ENCODE data around the gene KRT75.
"Not testable (repeated sequence)": the region's sequence is repeated elsewhere in the genome, so short reads cannot be mapped to it uniquely, and the experiment has no call there.

Gene KRT75

DNA sequence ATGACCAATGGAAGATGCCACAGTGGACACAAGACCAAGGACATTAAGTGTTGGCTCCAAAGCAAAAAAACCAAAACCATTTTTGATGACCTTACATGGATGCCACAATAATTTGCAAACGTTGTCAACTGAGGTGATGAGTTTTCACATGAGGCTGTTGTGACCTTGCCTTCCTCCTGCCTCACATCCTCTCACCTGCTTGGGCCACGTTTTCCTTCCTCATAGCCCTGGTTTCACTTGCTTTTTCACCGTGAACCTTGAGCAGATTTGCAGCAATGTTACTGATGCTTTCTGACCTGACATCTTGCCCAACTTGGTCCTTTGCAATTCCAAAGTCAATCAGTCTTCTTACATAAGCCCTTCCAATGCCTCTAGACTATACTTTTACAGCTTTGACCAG, 14.1 kb upstream of the KRT75 start:
- Histone ChIP-seq H3K27me3 (ENCODE audit: control insufficient read depth, insufficient read depth, low read length) (no peaks in the 10 kb centered on the region), H3K4me1 (ENCODE audit: control insufficient read depth, low read depth, low read length) (no peaks in the 10 kb centered on the region), H3K27ac (ENCODE audit: low read length) (no peak overlapping the region), H3K9me3 (ENCODE audit: control insufficient read depth, low read depth, low read length) (no peaks in the 10 kb centered on the region), H3K36me3 (ENCODE audit: control insufficient read depth, low read depth, low read length) (no peaks in the 10 kb centered on the region), H3K4me3 (ENCODE audit: low read length) (no peak overlapping the region), H3K9ac (ENCODE audit: low read length) (no peak overlapping the region)

- not testable (repeated sequence) for H3K9ac ChIP-seq (ENCODE audit: low read length); H3K4me3 ChIP-seq (ENCODE audit: low read length); H3K27ac ChIP-seq (ENCODE audit: low read length); H3K36me3 ChIP-seq (ENCODE audit: control insufficient read depth, low read depth, low read length); H3K4me1 ChIP-seq (ENCODE audit: control insufficient read depth, low read depth, low read length); H3K27me3 ChIP-seq (ENCODE audit: control insufficient read depth, insufficient read depth, low read length); H3K9me3 ChIP-seq (ENCODE audit: control insufficient read depth, low read depth, low read length)
Measured at GRCh38 chr12:52447196-52447595, 13.0 kb upstream of the KRT75 start.

- Histone ChIP-seq H3K27me3 (ENCODE audit: control insufficient read depth, insufficient read depth, low read length) (no peaks in the 10 kb centered on the region), H3K4me3 (ENCODE audit: low read length) (no peak overlapping the region), H3K9ac (ENCODE audit: low read length) (no peak overlapping the region), H3K27ac (ENCODE audit: low read length) (no peak overlapping the region), H3K9me3 (ENCODE audit: control insufficient read depth, low read depth, low read length) (no peaks in the 10 kb centered on the region), H3K36me3 (ENCODE audit: control insufficient read depth, low read depth, low read length) (no peaks in the 10 kb centered on the region), H3K4me1 (ENCODE audit: control insufficient read depth, low read depth, low read length) (peaks cover 11% of the 10 kb centered on the region)
Measured at GRCh38 chr12:52446367-52447045, 12.3 kb upstream of the KRT75 start.

DNA sequence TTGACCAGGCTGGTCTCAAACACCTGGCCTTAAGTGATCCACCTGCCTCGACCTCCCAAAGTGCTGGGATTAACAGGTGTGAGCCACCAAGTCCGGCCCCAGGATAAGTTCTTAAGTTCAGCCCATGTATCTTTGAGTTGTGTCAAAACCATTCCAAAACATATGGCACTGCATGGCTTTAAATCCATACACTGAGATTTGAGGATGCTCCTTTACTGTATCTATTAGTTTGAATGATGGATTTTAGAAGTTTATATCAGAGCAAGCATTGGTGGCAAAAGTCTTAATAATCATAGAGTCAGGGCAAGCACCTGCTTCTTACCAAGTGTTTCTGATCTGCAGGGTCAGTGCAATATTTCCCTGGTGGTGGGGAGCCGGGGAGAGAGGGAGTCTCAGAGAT, 11.7 kb upstream of the KRT75 start:
- no peaks in the 10 kb centered on the region for H3K27me3 ChIP-seq (ENCODE audit: control insufficient read depth, insufficient read depth, low read length)
- H3K27ac ChIP-seq (ENCODE audit: low read length) = no peak overlapping the region

DNA sequence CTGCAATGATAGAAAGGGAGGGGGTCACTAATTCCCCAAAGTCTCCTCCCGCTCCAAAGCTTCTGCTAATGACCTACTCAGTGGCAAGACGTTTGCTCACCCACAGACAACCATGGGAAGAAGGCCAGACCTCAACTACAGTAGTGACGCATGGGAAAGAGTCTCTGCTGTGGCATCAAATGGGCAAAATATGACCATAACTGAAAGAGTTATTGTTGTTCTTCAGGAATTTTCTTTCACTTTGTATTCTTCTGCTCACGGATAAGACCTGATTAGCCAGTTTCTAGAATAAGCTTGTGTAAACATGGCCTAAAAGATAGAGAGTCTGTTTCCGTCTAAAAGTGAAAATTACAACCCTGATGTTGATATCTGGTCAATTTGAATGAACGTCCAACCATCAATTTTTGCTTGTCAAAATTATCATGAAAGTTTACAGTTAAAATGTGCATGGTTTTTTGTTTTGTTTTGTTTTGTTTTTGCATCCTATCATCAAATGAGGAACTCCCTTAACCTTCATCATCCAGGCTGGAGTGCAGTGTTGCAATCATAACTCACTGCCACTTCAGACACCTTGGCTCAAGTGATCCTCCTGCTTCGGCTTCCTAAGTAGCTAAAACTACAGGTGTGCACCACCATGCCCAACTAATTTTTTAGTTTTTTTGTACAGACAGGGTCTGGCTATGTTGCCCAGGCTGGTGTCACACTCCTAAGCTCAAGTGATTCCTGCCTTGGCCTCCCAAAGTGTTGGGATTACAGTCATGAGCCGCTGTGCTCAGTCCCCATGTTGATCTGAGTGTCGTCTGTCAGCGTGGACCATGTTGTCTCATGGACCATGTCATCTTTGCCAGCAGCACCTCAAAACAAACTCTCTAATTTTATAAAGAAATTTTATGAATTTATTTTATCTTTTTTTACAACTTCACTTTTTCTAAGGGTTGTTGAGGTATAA, 10.8 kb upstream of the KRT75 start:
- no peak overlapping the region for H3K27ac ChIP-seq (ENCODE audit: low read length)
- no peaks in the 10 kb centered on the region for H3K27me3 ChIP-seq (ENCODE audit: control insufficient read depth, insufficient read depth, low read length)
- peaks cover 12% of the 10 kb centered on the region for H3K4me1 ChIP-seq (ENCODE audit: control insufficient read depth, low read depth, low read length)
- no peak overlapping the region for H3K4me3 ChIP-seq (ENCODE audit: low read length)
- H3K36me3 ChIP-seq (ENCODE audit: control insufficient read depth, low read depth, low read length) = no peaks in the 10 kb centered on the region
- no peaks in the 10 kb centered on the region for H3K9me3 ChIP-seq (ENCODE audit: control insufficient read depth, low read depth, low read length)
- no peak overlapping the region for H3K9ac ChIP-seq (ENCODE audit: low read length)

More for the DNA sequence above, 11.7 kb upstream of the KRT75 start:
- Histone ChIP-seq H3K9ac (ENCODE audit: low read length) (no peak overlapping the region), H3K36me3 (ENCODE audit: control insufficient read depth, low read depth, low read length) (no peaks in the 10 kb centered on the region), H3K9me3 (ENCODE audit: control insufficient read depth, low read depth, low read length) (no peaks in the 10 kb centered on the region), H3K4me3 (ENCODE audit: low read length) (no peak overlapping the region), H3K4me1 (ENCODE audit: control insufficient read depth, low read depth, low read length) (peaks cover 12% of the 10 kb centered on the region)

DNA sequence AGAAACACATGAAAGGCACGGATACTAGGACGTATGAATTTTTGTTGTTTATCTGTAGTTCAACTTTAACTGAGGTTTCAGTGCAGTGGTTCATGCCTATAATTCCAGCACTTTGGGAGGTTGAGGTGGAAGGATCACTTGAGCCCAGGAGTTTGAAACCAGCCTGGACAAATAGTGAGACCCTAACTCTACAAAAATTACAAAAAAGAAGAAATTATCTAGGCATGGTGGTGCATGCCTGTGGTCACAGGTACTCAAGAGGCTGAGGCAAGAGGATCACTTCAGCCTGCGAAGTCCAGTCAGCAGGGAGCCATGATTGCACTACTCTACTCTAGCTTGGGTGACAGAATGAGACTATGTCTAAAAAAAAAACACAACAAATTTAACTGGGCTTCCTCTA, 9.8 kb upstream of the KRT75 start:
- H3K4me3 ChIP-seq (ENCODE audit: low read length) = no peak overlapping the region
- H3K36me3 ChIP-seq (ENCODE audit: control insufficient read depth, low read depth, low read length) = no peaks in the 10 kb centered on the region
- H3K27me3 ChIP-seq (ENCODE audit: control insufficient read depth, insufficient read depth, low read length) = no peaks in the 10 kb centered on the region
- H3K9ac ChIP-seq (ENCODE audit: low read length) = no peak overlapping the region
- H3K27ac ChIP-seq (ENCODE audit: low read length) = no peak overlapping the region
- H3K9me3 ChIP-seq (ENCODE audit: control insufficient read depth, low read depth, low read length) = no peaks in the 10 kb centered on the region
- H3K4me1 ChIP-seq (ENCODE audit: control insufficient read depth, low read depth, low read length) = peaks cover 12% of the 10 kb centered on the region

DNA sequence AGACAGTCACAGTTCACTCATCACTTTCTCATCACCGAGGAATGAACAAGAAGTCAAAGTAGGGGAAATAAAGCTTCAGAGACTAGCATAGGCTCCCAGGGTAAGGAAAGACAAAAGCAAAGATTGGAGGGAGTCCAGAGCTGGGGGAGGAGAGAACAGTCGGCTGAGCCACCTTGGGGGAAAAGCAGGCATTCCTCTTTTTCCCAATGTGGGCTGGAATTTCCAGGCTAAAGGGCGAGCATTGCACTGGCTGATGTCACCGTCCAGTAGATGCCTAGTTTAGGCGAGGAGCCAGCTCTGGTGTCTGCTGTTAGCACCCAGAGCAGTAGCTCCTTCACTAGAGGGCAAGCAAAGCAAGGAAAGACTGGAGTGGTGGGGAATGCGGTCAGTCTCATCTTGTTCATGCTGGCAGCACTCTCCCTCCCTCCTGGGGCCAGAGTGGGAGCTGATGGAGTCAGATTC, 8.5 kb upstream of the KRT75 start:
- Histone ChIP-seq H3K36me3 (ENCODE audit: control insufficient read depth, low read depth, low read length) (no peaks in the 10 kb centered on the region), H3K27me3 (ENCODE audit: control insufficient read depth, insufficient read depth, low read length) (no peaks in the 10 kb centered on the region), H3K9ac (ENCODE audit: low read length) (no peak overlapping the region), H3K4me3 (ENCODE audit: low read length) (no peak overlapping the region), H3K9me3 (ENCODE audit: control insufficient read depth, low read depth, low read length) (no peaks in the 10 kb centered on the region), H3K4me1 (ENCODE audit: control insufficient read depth, low read depth, low read length) (peaks cover 12% of the 10 kb centered on the region), H3K27ac (ENCODE audit: low read length) (no peak overlapping the region)

GRCh38 chr12:52441320-52441911, 7.2 kb upstream of the KRT75 start:
- Histone ChIP-seq H3K4me1 (ENCODE audit: control insufficient read depth, low read depth, low read length) (peaks cover 12% of the 10 kb centered on the region), H3K9ac (ENCODE audit: low read length) (no peak overlapping the region), H3K4me3 (ENCODE audit: low read length) (no peak overlapping the region), H3K9me3 (ENCODE audit: control insufficient read depth, low read depth, low read length) (no peaks in the 10 kb centered on the region), H3K27ac (ENCODE audit: low read length) (no peak overlapping the region), H3K27me3 (ENCODE audit: control insufficient read depth, insufficient read depth, low read length) (no peaks in the 10 kb centered on the region), H3K36me3 (ENCODE audit: control insufficient read depth, low read depth, low read length) (no peaks in the 10 kb centered on the region)

DNA sequence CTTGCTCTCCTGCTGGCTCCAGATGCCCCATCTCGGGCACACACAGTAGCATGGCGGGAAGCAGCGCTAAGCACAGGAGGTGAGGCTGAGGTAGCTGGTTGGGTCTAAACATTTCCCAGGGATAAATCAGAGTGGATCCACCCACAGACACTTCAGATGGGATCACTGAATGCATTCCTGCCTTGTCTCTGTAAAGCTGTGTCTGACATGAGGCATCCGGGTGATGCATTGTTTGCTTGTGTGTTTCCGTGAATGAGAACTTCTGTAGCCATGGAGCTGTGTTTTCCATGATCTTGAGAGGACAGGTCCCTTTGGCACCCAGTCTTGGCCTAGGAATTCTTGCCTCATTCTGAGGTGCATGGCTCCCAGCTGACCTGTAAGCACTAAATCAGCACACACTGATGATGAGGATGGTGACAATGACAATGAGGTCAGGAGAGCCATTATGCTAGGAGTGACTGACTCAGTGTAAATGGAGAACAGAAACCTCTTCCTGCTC, 6.7 kb upstream of the KRT75 start:
- H3K4me1 ChIP-seq (ENCODE audit: control insufficient read depth, low read depth, low read length) = peaks cover 12% of the 10 kb centered on the region
- no peak overlapping the region for H3K4me3 ChIP-seq (ENCODE audit: low read length)
- H3K36me3 ChIP-seq (ENCODE audit: control insufficient read depth, low read depth, low read length) = no peaks in the 10 kb centered on the region
- no peak overlapping the region for H3K9ac ChIP-seq (ENCODE audit: low read length)
- no peaks in the 10 kb centered on the region for H3K27me3 ChIP-seq (ENCODE audit: control insufficient read depth, insufficient read depth, low read length)
- H3K9me3 ChIP-seq (ENCODE audit: control insufficient read depth, low read depth, low read length) = no peaks in the 10 kb centered on the region
- H3K27ac ChIP-seq (ENCODE audit: low read length) = no peak overlapping the region

- peaks cover 12% of the 10 kb centered on the region for H3K4me1 ChIP-seq (ENCODE audit: control insufficient read depth, low read depth, low read length)
- H3K36me3 ChIP-seq (ENCODE audit: control insufficient read depth, low read depth, low read length) = no peaks in the 10 kb centered on the region
- no peak overlapping the region for H3K9ac ChIP-seq (ENCODE audit: low read length)
- no peak overlapping the region for H3K4me3 ChIP-seq (ENCODE audit: low read length)
- no peaks in the 10 kb centered on the region for H3K9me3 ChIP-seq (ENCODE audit: control insufficient read depth, low read depth, low read length)
- no peak overlapping the region for H3K27ac ChIP-seq (ENCODE audit: low read length)
- no peaks in the 10 kb centered on the region for H3K27me3 ChIP-seq (ENCODE audit: control insufficient read depth, insufficient read depth, low read length)
Measured at GRCh38 chr12:52439845-52440244, 5.7 kb upstream of the KRT75 start.

GRCh38 chr12:52439420-52439819, 5.2 kb upstream of the KRT75 start:
- Histone ChIP-seq H3K4me1 (ENCODE audit: control insufficient read depth, low read depth, low read length) (peaks cover 12% of the 10 kb centered on the region), H3K9ac (ENCODE audit: low read length) (no peak overlapping the region), H3K36me3 (ENCODE audit: control insufficient read depth, low read depth, low read length) (no peaks in the 10 kb centered on the region), H3K27me3 (ENCODE audit: control insufficient read depth, insufficient read depth, low read length) (no peaks in the 10 kb centered on the region), H3K4me3 (ENCODE audit: low read length) (no peak overlapping the region), H3K9me3 (ENCODE audit: control insufficient read depth, low read depth, low read length) (no peaks in the 10 kb centered on the region), H3K27ac (ENCODE audit: low read length) (no peak overlapping the region)

Data from iPS-18a (cell line).